ENCODE data around the gene OR2L13. TPM values are rescaled to one million over a fixed set of nuclear protein-coding genes. Genes with fewer than 3 reads are reported as not detected.
"Not testable (repeated sequence)": the region's sequence is repeated elsewhere in the genome, so short reads cannot be mapped to it uniquely, and the experiment has no call there.

Gene OR2L13
- total and polyA plus RNA-seq, 12 donors, result 0.07 to 1.3 (median 0.22) TPM; not detected in 5

DNA sequence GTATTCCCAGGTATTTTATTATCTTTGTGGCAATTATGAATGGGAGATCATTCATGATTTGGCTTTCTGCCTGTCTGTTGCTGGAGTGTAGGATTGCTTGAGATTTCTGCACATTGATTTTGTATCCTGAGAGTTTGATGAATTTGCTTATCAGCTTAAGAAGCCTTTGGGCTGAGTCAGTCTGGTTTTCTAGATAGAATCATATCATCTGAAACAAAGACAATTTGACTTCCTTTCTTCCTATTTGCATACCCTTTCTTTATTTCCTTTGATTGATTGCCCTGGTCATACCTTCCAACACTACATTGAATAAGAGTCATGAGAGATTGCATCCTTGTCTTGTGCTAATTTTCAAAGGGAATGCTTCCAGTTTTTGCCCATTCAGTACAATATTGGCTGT is 40.3 kb upstream of the OR2L13 start:
- H3K27ac ChIP-seq, result no peak overlapping the region
- TF ChIP-seq, protein P1, sequence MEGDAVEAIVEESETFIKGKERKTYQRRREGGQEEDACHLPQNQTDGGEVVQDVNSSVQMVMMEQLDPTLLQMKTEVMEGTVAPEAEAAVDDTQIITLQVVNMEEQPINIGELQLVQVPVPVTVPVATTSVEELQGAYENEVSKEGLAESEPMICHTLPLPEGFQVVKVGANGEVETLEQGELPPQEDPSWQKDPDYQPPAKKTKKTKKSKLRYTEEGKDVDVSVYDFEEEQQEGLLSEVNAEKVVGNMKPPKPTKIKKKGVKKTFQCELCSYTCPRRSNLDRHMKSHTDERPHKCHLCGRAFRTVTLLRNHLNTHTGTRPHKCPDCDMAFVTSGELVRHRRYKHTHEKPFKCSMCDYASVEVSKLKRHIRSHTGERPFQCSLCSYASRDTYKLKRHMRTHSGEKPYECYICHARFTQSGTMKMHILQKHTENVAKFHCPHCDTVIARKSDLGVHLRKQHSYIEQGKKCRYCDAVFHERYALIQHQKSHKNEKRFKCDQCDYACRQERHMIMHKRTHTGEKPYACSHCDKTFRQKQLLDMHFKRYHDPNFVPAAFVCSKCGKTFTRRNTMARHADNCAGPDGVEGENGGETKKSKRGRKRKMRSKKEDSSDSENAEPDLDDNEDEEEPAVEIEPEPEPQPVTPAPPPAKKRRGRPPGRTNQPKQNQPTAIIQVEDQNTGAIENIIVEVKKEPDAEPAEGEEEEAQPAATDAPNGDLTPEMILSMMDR (IDR thresholded peaks at IDR 0.05), result no peak
- TF ChIP-seq POLR2A (IDR thresholded peaks at IDR 0.05), result no peak
- no peak overlapping the region for H3K4me3 ChIP-seq
- H3K27me3 ChIP-seq, result no peaks in the 10 kb centered on the region
- no peaks in the 10 kb centered on the region for H3K9me3 ChIP-seq (replicated peaks in 1 of 3)
- intact Hi-C loops (cut with DNase I), result no loop called here
- no peak for DNase-seq
- H3K36me3 ChIP-seq (replicated peaks in 1 of 2), result no peaks in the 10 kb centered on the region
- H3K4me1 ChIP-seq (replicated peaks in 1 of 2), result no peaks in the 10 kb centered on the region

DNA sequence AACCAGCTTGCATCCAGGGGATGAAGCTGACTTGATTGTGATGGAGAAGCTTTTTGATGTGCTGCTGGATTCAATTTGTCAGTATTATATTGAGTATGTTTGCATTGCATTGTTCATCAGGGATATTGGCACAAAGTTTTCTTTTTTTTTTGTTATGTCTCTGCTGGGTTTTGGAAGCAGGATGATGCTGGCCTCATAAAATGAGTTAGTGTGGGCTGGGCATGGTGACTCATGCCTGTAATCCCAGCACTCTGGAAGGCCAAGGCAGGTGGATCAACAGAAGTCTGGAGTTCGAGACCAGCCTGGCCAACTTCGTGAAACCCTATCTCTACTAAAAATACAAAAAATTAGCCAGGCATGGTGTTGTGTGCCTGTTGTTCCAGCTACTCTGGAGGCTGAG is 39.7 kb upstream of the OR2L13 start:
- intact Hi-C loops (cut with DNase I), result no loop called here
- WGBS, 4 donors, result 63 to 87% (median 67%) methylated on average over 2 of the region's 2 CpGs
- Histone ChIP-seq H3K9me3 (replicated peaks in 1 of 3) (no peaks in the 10 kb centered on the region), H3K27ac (no peak overlapping the region), H3K27me3 (no peaks in the 10 kb centered on the region), H3K4me3 (no peak overlapping the region), H3K4me1 (replicated peaks in 1 of 2) (no peaks in the 10 kb centered on the region), H3K36me3 (replicated peaks in 1 of 2) (no peaks in the 10 kb centered on the region)
- TF ChIP-seq POLR2A (IDR thresholded peaks at IDR 0.05), result no peak
- TF ChIP-seq, protein P1 (IDR thresholded peaks at IDR 0.05), result no peak
- DNase-seq, result no peak

DNA sequence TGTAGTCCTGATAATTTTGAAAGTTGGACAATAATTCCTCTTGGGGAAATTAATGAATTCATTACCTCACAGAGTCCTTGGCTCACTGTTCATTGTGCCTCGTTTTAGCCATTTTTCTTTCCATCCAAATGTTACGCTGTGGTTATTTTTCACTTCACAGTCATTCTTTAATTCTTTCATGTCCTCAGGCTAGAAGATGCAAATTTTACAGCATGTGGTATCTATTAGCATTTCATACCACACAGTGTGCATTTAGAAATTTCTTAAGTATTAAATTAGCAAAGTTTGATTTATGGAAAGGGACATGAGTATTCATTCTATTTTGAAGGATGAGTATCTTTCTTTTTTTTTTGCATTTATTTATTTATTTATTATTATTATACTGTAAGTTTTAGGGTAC is 29.9 kb upstream of the OR2L13 start:
- Histone ChIP-seq H3K27ac (no peak overlapping the region), H3K4me3 (no peak overlapping the region), H3K27me3 (no peaks in the 10 kb centered on the region), H3K4me1 (replicated peaks in 1 of 2) (no peaks in the 10 kb centered on the region), H3K36me3 (replicated peaks in 1 of 2) (no peaks in the 10 kb centered on the region), H3K9me3 (replicated peaks in 1 of 3) (no peaks in the 10 kb centered on the region)
- no peak for DNase-seq
- TF ChIP-seq, protein P1 (IDR thresholded peaks at IDR 0.05), result no peak
- TF ChIP-seq POLR2A (IDR thresholded peaks at IDR 0.05), result no peak
- intact Hi-C loops (cut with DNase I), result no loop called here
- 67 to 79% (median 75%) methylated on average over 2 of the region's 2 CpGs for WGBS, 4 donors

DNA sequence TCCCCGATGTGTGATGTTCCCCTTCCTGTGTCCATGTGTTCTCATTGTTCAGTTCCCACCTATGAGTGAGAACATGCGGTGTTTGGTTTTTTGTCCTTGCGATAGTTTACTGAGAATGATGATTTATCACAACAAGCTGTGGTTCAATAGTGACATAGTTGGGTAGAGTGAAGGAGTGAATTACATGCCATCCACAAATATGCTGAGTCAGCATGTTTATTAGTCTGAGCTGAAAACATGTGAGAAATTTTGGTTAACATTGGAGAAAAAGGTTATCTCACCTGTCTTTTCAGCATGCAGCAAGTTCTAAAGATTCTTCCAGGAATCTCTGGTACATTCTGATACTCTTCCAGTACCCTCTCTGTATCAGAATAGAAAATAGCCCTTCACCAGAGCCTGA is 29.4 kb upstream of the OR2L13 start:
- DNase-seq, result no peak
- intact Hi-C loops (cut with DNase I), result no loop called here
- Histone ChIP-seq H3K27ac (no peak overlapping the region), H3K9me3 (replicated peaks in 1 of 3) (no peaks in the 10 kb centered on the region), H3K36me3 (replicated peaks in 1 of 2) (no peaks in the 10 kb centered on the region), H3K4me1 (replicated peaks in 1 of 2) (no peaks in the 10 kb centered on the region), H3K4me3 (no peak overlapping the region), H3K27me3 (no peaks in the 10 kb centered on the region)
- WGBS, 4 donors, result 88 to 100% (median 95%) methylated on average over 2 to 3 of the region's 3 CpGs
- TF ChIP-seq, protein P1 (IDR thresholded peaks at IDR 0.05), result no peak
- TF ChIP-seq POLR2A (IDR thresholded peaks at IDR 0.05), result no peak

DNA sequence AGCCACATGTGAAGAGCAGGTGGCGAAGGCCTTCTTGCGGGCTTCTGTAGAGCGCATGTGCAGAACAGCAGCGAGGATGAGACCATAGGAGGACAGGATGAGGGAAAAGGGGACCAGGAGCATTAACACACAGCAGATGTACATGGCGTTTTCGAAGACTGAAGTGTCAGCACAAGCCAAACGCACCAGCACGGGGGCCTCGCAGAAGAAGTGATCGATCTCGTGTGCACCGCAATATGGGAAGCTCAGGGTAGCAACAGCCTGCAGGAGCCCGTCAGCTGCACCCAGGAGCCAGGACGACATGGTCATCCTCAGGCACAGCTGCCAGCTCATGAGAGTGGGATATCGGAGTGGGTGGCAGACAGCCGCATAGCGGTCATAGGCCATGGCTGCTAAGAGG is 11.1 kb upstream of the OR2L13 start:
- H3K27me3 ChIP-seq; H3K4me3 ChIP-seq; H3K9me3 ChIP-seq (replicated peaks in 1 of 3); H3K27ac ChIP-seq; H3K36me3 ChIP-seq (replicated peaks in 1 of 2); H3K4me1 ChIP-seq (replicated peaks in 1 of 2); DNase-seq; intact Hi-C loops (cut with DNase I): not testable (repeated sequence)
- 80 to 89% (median 83%) methylated on average over 3 to 11 of the region's 17 CpGs for WGBS, 4 donors
